GM12872 (cell line): ENCODE measurements around the gene MAEA.

Experiments
- TF ChIP-seq, protein P1 (sequence below): IDR thresholded peaks from 3 replicates; pipeline ENCODE4 v1.5.1; 2011; ENCODE audit warnings: low read depth, mild to moderate bottlenecking, low read length, moderate library complexity; ENCODE audit not compliant: insufficient read depth

The MAEA gene

DNA sequence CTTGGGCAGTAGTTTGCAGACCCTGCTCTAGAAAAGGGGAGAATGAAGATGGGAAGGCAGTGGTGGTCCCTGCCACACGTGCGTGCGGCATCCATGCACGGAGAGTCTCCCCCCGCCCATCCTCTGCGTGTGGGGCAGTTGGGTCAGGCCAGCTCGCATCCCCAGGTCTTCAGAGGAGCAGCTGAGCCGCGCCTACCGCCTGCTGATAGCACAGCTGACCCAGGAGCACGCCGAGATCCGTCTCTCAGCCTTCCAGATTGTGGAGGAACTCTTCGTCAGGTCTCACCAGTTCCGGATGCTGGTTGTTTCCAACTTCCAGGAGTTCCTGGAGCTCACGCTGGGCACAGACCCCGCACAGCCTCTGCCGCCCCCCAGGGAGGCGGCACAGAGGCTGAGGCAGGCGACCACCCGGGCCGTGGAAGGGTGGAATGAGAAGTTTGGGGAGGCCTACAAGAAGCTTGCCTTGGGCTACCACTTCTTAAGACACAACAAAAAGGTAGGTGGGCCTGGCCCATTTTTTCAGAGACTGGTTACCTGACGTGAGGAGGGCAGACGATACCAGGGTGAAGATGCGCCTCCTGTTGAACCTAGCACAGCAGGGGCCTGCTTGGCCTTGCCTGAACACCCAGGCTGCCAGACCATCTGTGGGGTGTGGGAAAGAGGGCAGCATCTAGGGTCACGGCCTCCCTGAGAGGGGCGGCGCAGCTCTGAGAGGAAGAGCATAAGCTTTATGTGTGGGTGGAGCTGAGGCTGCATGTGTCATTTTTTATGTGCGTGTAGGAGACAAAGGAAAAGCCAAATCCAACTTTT, 59.9 kb downstream of the MAEA start:
- TF ChIP-seq, protein P1, sequence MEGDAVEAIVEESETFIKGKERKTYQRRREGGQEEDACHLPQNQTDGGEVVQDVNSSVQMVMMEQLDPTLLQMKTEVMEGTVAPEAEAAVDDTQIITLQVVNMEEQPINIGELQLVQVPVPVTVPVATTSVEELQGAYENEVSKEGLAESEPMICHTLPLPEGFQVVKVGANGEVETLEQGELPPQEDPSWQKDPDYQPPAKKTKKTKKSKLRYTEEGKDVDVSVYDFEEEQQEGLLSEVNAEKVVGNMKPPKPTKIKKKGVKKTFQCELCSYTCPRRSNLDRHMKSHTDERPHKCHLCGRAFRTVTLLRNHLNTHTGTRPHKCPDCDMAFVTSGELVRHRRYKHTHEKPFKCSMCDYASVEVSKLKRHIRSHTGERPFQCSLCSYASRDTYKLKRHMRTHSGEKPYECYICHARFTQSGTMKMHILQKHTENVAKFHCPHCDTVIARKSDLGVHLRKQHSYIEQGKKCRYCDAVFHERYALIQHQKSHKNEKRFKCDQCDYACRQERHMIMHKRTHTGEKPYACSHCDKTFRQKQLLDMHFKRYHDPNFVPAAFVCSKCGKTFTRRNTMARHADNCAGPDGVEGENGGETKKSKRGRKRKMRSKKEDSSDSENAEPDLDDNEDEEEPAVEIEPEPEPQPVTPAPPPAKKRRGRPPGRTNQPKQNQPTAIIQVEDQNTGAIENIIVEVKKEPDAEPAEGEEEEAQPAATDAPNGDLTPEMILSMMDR, result no peak

DNA sequence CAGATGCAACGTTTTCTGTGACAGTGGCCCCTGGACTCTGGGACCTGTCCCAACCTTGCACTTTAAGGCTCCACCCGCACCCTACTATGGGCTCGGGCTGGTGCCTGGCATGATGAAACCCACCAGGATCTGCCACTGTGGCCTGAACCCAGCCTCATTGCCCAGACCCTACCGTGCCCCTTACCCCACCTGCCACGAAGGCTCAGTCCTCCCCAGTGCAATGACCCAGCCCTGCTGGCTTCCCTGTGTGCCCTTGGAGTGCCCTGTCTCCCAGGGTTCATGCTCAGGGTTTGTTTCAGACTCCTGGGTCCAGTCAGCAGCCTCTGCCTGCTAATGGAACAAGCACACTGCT, 60.5 kb downstream of the MAEA start:
- TF ChIP-seq, protein P1, result no peak

GRCh38 chr4:1351854-1352566, 62.3 kb downstream of the MAEA start:
- TF ChIP-seq, protein P1, result peak; percentile 98

DNA sequence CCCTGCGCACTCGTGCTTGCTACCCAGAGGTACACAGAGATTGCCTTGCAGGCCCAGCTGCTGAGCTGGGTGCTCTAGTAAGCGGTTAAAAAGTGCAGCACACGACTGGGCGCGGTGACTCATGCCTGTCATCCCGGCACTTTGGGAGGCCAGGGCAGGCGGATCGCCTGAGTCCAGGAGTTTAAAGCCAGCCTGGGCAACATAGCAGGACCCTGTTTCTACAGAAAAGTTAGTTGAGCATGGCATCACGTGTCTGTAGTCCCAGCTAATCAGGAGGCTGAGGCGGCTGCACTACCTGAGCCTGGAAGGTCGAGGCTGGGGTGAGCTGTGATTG, 62.8 kb downstream of the MAEA start:
- TF ChIP-seq, protein P1, result no peak

DNA sequence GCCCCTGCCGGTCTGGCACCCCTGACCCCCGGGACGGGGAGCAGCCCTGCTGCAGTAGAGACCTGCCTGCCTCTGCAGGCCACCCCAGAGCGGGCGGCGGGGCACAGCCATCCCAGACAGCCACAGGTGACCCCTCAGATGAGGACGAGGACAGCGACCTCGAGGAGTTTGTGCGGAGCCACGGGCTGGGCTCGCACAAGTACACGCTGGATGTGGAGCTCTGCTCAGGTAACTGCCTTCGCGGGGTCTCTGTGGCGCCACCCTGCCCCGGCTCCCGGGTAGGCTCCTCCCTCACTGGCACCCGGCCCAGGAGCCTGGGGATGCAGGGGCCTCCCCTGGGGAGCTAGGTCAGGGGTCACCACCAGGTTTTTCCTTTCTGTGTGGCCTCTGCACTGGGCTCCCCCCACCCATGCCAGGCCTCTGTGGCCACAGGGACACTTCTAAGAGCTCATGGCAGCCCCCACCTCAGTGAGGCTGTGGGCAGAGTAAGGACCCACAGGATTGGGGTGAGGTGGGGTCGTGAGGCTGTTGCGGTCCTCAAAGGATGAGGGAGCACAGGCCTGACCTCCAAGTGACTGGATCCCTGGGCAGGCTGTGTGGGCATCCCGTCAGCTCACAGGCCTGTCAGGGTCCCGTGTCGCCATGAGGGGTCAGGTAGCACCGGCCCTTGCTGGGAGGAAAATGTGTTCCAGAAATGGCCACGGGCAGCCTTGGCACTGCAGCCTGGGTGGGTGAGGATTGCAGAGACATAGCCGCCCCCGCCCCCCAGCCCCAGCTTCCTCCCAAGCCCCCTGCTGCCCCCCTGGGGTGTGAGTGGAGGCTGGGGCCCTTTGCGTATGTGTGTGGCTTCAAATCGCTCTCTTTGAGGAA, 63.7 kb downstream of the MAEA start:
- TF ChIP-seq, protein P1, result no peak

GRCh38 chr4:1354136-1354982, 64.7 kb downstream of the MAEA start:
- TF ChIP-seq, protein P1, result no peak
